HCT116 (cell line): ENCODE measurements around the gene DAZAP1. TPM values are rescaled to one million over a fixed set of nuclear protein-coding genes. Genes with fewer than 3 reads are reported as not detected.

Experiments
- ATAC-seq: fragments of 200-7000 bp; cut with Tn5 transposase; 2 replicates; pipeline ENCODE4 v1.9.1; 2020; ENCODE audit warnings: mild to moderate bottlenecking, moderate library complexity
- BruUV-seq: library from RNA; stranded (reverse); fragments of 400-500 nt; replicated peaks from 2 replicates; lab custom pipeline; 2021; lab: Mats Ljungman, UMichigan
- CTCF ChIA-PET: fragments of 300-600 bp; sonication (Branson Sonifier 250); formaldehyde crosslinking; loops from one replicate; lab custom pipeline; 2021; ENCODE audit warnings: antibody characterized with exemption; lab: Charles Lee
- POLR2A ChIA-PET: fragments of 300-600, 350-600 bp; sonication (Branson Sonifier 250); formaldehyde crosslinking; loops from one replicate; lab custom pipeline; 2021; ENCODE audit warnings: antibody characterized with exemption; lab: Charles Lee
- RAD21 ChIA-PET, 2 experiments: fragments of 300-600 bp; sonication (Branson Sonifier 250); formaldehyde crosslinking; loops; one replicate each; lab custom pipeline; 2023; ENCODE audit warnings: low total read pairs in 2 of 2; ENCODE audit not compliant: uncharacterized antibody in 2 of 2, unreplicated experiment in 2 of 2, low non-redundant PET in 1 of 2; lab: Charles Lee
- DNase-seq: peaks from one replicate; pipeline ENCODE4 v3.0.0-alpha.2; 2010; ENCODE audit warnings: low read depth, low spot score
- H2AFZ ChIP-seq: fragments of 200-600 bp; shearing (Covaris generic), sonication (generic); 2 replicates; pipeline ENCODE4 v1.6.1; 2017; ENCODE audit warnings: low read depth, mixed run types, mixed read lengths, antibody characterized with exemption, low read length; ENCODE audit not compliant: poor library complexity, severe bottlenecking
- H3K27ac ChIP-seq: 2 replicates; pipeline ENCODE4 v1.5.1; 2012; ENCODE audit warnings: low read depth, low read length
- H3K27me3 ChIP-seq: fragments of 200-600 bp; sonication (generic); 2 replicates; pipeline ENCODE4 v1.6.1; 2016; ENCODE audit warnings: mixed run types, low read length, mixed read lengths; ENCODE audit not compliant: insufficient read depth
- H3K36me3 ChIP-seq, 2 experiments: fragments of 200-500 bp in 1 of 2; fragments of 200-600 bp in 1 of 2; sonication (Bioruptor generic) in 1 of 2; sonication (generic) in 1 of 2; 2 replicates each; pipeline versions ENCODE4 v1.5.1 to v1.6.1; 2014 to 2016; ENCODE audit warnings: low read length in 2 of 2, inconsistent platforms in 1 of 2, mixed read lengths in 1 of 2, mixed run types in 1 of 2; ENCODE audit not compliant: insufficient read depth in 2 of 2, control insufficient read depth in 1 of 2
- H3K4me1 ChIP-seq, 2 experiments: fragments of 200-600 bp in 1 of 2; sonication (generic) in 1 of 2; 2 replicates each; pipeline versions ENCODE4 v1.5.1 to v1.6.1; 2012 to 2017; ENCODE audit warnings: low read length in 2 of 2, inconsistent platforms in 1 of 2, mild to moderate bottlenecking in 1 of 2, mixed read lengths in 1 of 2, mixed run types in 1 of 2, moderate library complexity in 1 of 2; ENCODE audit not compliant: insufficient read depth in 2 of 2, control insufficient read depth in 1 of 2
- H3K4me2 ChIP-seq: fragments of 200-600 bp; sonication (generic); 2 replicates; pipeline ENCODE4 v1.6.1; 2017; ENCODE audit warnings: mixed run types, low read length, mixed read lengths
- H3K4me3 ChIP-seq, 2 experiments: fragments of 200-600 bp in 1 of 2; sonication (generic) in 1 of 2; replicated peaks in 1 of 2; 2 replicates each; pipeline ENCODE4 v1.5.1; 2011 to 2016; ENCODE audit warnings: low read length in 2 of 2, control low read depth in 1 of 2, low read depth in 1 of 2, mild to moderate bottlenecking in 1 of 2, mixed read lengths in 1 of 2, mixed run types in 1 of 2
- H3K79me2 ChIP-seq: fragments of 200-600 bp; sonication (generic); 2 replicates; pipeline ENCODE4 v1.6.1; 2017; ENCODE audit warnings: mild to moderate bottlenecking, mixed run types, low read length, moderate library complexity, mixed read lengths; ENCODE audit not compliant: insufficient read depth
- H3K9ac ChIP-seq: fragments of 200-600 bp; sonication (generic); 2 replicates; pipeline ENCODE4 v1.6.1; 2016; ENCODE audit warnings: low read length, mixed read lengths
- H3K9me2 ChIP-seq: fragments of 200-600 bp; sonication (generic), shearing (Covaris generic); 2 replicates; pipeline ENCODE4 v1.6.1; 2017; ENCODE audit warnings: mixed run types, mild to moderate bottlenecking, moderate library complexity; ENCODE audit not compliant: insufficient read depth
- H3K9me3 ChIP-seq, 2 experiments: fragments of 200-500 bp in 1 of 2; fragments of 200-600 bp in 1 of 2; sonication (Bioruptor generic) in 1 of 2; sonication (generic) in 1 of 2; 2 replicates each; pipeline ENCODE4 v1.6.1; 2014 to 2017; ENCODE audit warnings: low read length in 2 of 2, mixed read lengths in 2 of 2, inconsistent platforms in 1 of 2, low read depth in 1 of 2, mild to moderate bottlenecking in 1 of 2, mixed run types in 1 of 2, moderate library complexity in 1 of 2; ENCODE audit not compliant: control insufficient read depth in 1 of 2, insufficient read depth in 1 of 2
- H4K20me1 ChIP-seq: fragments of 200-600 bp; sonication (generic), shearing (Covaris generic); 2 replicates; pipeline ENCODE4 v1.6.1; 2017; ENCODE audit warnings: mixed run types, mild to moderate bottlenecking, moderate library complexity; ENCODE audit not compliant: insufficient read depth
- ATF3 ChIP-seq: IDR thresholded peaks from 2 replicates; pipeline ENCODE4 v1.6.1; 2012
- CBX3 ChIP-seq: IDR thresholded peaks from 2 replicates; pipeline ENCODE4 v1.6.1; 2012; ENCODE audit warnings: low read depth
- CEBPB ChIP-seq: IDR thresholded peaks from 2 replicates; pipeline ENCODE4 v1.6.1; 2012; ENCODE audit warnings: low read depth
- CTCF ChIP-seq, 3 experiments: fragments of 200-600 bp in 1 of 3; sonication (generic) in 1 of 3; IDR thresholded peaks in 2 of 3; conservative IDR thresholded peaks in 1 of 3; 2 replicates each; pipeline ENCODE4 v1.5.1; 2012 to 2017; ENCODE audit warnings: low read depth in 2 of 3, low read length in 2 of 3, antibody characterized with exemption in 1 of 3, borderline replicate concordance in 1 of 3, control low read depth in 1 of 3, mild to moderate bottlenecking in 1 of 3, mixed read lengths in 1 of 3, mixed run types in 1 of 3, moderate library complexity in 1 of 3; ENCODE audit not compliant: insufficient read depth in 1 of 3
- ELF1 ChIP-seq: IDR thresholded peaks from 2 replicates; pipeline ENCODE4 v1.6.1; 2012; ENCODE audit warnings: low read depth, borderline replicate concordance
- EZH2phosphoT487 ChIP-seq: fragments of 200-600 bp; IDR thresholded peaks from 2 replicates; pipeline ENCODE4 v1.6.1; 2018; ENCODE audit warnings: antibody characterized with exemption, borderline replicate concordance
- JUND ChIP-seq: IDR thresholded peaks from 2 replicates; pipeline ENCODE4 v1.6.1; 2012
- POLR2A ChIP-seq: IDR thresholded peaks from 2 replicates; pipeline ENCODE4 v1.7.0; 2011; ENCODE audit warnings: borderline replicate concordance; ENCODE audit not compliant: insufficient read depth, insufficient read length; ENCODE audit errors: extremely low read depth
- RAD21 ChIP-seq: IDR thresholded peaks from 2 replicates; pipeline ENCODE4 v1.6.1; 2012; ENCODE audit warnings: low read depth, mild to moderate bottlenecking
- SP1 ChIP-seq: IDR thresholded peaks from 2 replicates; pipeline ENCODE4 v1.6.1; 2012; ENCODE audit warnings: low read depth
- SRF ChIP-seq: IDR thresholded peaks from 2 replicates; pipeline ENCODE4 v1.6.1; 2012; ENCODE audit warnings: low read depth
- YY1 ChIP-seq: IDR thresholded peaks from 2 replicates; pipeline ENCODE4 v1.6.1; 2011; ENCODE audit warnings: low read length, low read depth, moderate library complexity, mild to moderate bottlenecking; ENCODE audit not compliant: insufficient replicate concordance; ENCODE audit errors: extremely low read depth
- ZBTB33 ChIP-seq: IDR thresholded peaks from 2 replicates; pipeline ENCODE4 v1.6.1; 2011; ENCODE audit warnings: mild to moderate bottlenecking, low read length, moderate library complexity; ENCODE audit not compliant: insufficient replicate concordance; ENCODE audit errors: extremely low read depth
- ZFX ChIP-seq: fragments of 450-650 bp; IDR thresholded peaks from 2 replicates; pipeline ENCODE4 v1.6.1; 2017
- ZNF274 ChIP-seq: fragments of 200-500 bp; sonication (Bioruptor generic); IDR thresholded peaks from 2 replicates; pipeline ENCODE4 v1.6.1; 2014; ENCODE audit warnings: mild to moderate bottlenecking, low read depth, low read length, inconsistent platforms
- intact Hi-C: fragments of 100-400 bp; cut with micrococcal nuclease; formaldehyde crosslinking; loops from 2 replicates; pipeline ENCODE4 v1.10.0; 2022
- total RNA-seq: library from RNA; stranded (reverse); gene quantifications from one replicate; pipeline ENCODE4 v1.2.1, GENCODE V29; 2021; ENCODE audit not compliant: unreplicated experiment

DAZAP1 gene
- total RNA-seq, 1 experiment from 2014 or later = 191 TPM

GRCh38 chr19:1386945-1387683 is 20.3 kb upstream of the DAZAP1 start (continued):
- TF ChIP-seq CTCF (IDR thresholded peaks at IDR 0.05 in 2 of 3, conservative IDR thresholded peaks at IDR 0.05 in 1 of 3; ENCODE audit: borderline replicate concordance in 1 of 3, insufficient read depth in 1 of 3, low read depth in 2 of 3, low read length in 2 of 3) = no peak
- TF ChIP-seq EZH2phosphoT487 = no peak
- TF ChIP-seq JUND = no peak
- no peak for TF ChIP-seq ELF1

- RAD21 ChIA-PET = no interaction called here
- H4K20me1 ChIP-seq = no peaks in the 10 kb centered on the region
- no peaks in the 10 kb centered on the region for H3K9me2 ChIP-seq
- H2AFZ ChIP-seq = no peak overlapping the region
- intact Hi-C loops = no loop called here
- H3K9me3 ChIP-seq = no peaks in the 10 kb centered on the region
- CTCF ChIA-PET = no interaction called here
- DNase-seq (no peak), ATAC-seq (no peak)
- no TSS peak for BruUV-seq
- H3K4me1 ChIP-seq = peaks cover 5 to 12% of the 10 kb centered on the region in 2 experiments
- H3K36me3 ChIP-seq = peaks cover 2 to 14% of the 10 kb centered on the region in 2 experiments; a peak in 2 of 4 replicates
- POLR2A ChIA-PET = interaction anchor here (0.6 kb wide), 1 partner anchor 118 kb away, joined by 3 read pairs; no protein-coding TSS in a partner anchor
- TF ChIP-seq ZFX (no peak), ZBTB33 (no peak), CTCF (IDR thresholded peaks at IDR 0.05 in 2 of 3, conservative IDR thresholded peaks at IDR 0.05 in 1 of 3; ENCODE audit: borderline replicate concordance in 1 of 3, insufficient read depth in 1 of 3, low read depth in 2 of 3, low read length in 2 of 3) (no peak), SP1 (no peak), CEBPB (no peak), ZNF274 (no peak), POLR2A (no peak), YY1 (no peak), ATF3 (no peak), JUND (no peak), CBX3 (no peak), RAD21 (no peak), SRF (no peak)
- H3K27ac ChIP-seq = no peak overlapping the region
- peaks cover 15% of the 10 kb centered on the region for H3K79me2 ChIP-seq
- no peaks in the 10 kb centered on the region for H3K27me3 ChIP-seq
- H3K4me2 ChIP-seq = no peak overlapping the region
- H3K4me3 ChIP-seq = no peak overlapping the region
- H3K9ac ChIP-seq = no peak overlapping the region
These were observed 19.4 kb upstream of the DAZAP1 start for GRCh38 chr19:1387684-1388636.
